HepG2 (cell line): Measurements from ENCODE around the gene GRM2. TPM values are rescaled to one million over a fixed set of nuclear protein-coding genes. Genes with fewer than 3 reads are reported as not detected.

Source experiments
- ATAC-seq: fragments of 200-7000 bp; cut with Tn5 transposase; 3 replicates; pipeline ENCODE4 v1.9.1; 2020; ENCODE audit warnings: mild to moderate bottlenecking, moderate library complexity
- BruUV-seq: library from RNA; stranded (reverse); fragments of 400-500 nt; replicated peaks from 2 replicates; lab custom pipeline; 2021; lab: Mats Ljungman, UMichigan
- CTCF ChIA-PET: fragments of 300-600 bp; formaldehyde crosslinking; extraction: SDS; loops from one replicate; lab custom pipeline; 2021; ENCODE audit warnings: low total read pairs, inconsistent platforms, low intra/inter-chr PET ratio; lab: Yijun Ruan, JAX
- POLR2A ChIA-PET: fragments of 350-600 bp; sonication (Branson Sonifier 250); formaldehyde crosslinking; loops from one replicate; lab custom pipeline; 2020; ENCODE audit warnings: antibody characterized with exemption, inconsistent platforms; lab: Yijun Ruan, JAX
- DNase-seq: peaks from one replicate; pipeline ENCODE4 v3.0.0-alpha.2; 2015; ENCODE audit warnings: low spot score
- FAIRE-seq: peaks from 3 replicates; lab custom pipeline; 2011; peaks lifted over from hg19 to GRCh38; lab: Jason Lieb, UNC
- H2AFZ ChIP-seq: one replicate; pipeline ENCODE4 v1.6.1; 2011; ENCODE audit warnings: low read length, inconsistent platforms
- H3K27ac ChIP-seq: fragments of 300-600 bp; 3 replicates; pipeline ENCODE4 v1.8.0; 2011; ENCODE audit warnings: mixed run types, mild to moderate bottlenecking, mixed read lengths, low read length, inconsistent platforms; ENCODE audit not compliant: insufficient read depth; ENCODE audit errors: extremely low read length
- H3K27me3 ChIP-seq, 2 experiments: fragments of 200-600 bp in 1 of 2; 2 replicates in 1 of 2; 3 replicates in 1 of 2; pipeline versions ENCODE4 v1.6.0 to v1.8.0; 2011; ENCODE audit warnings: low read length in 2 of 2, mild to moderate bottlenecking in 2 of 2, moderate library complexity in 2 of 2, inconsistent platforms in 1 of 2; ENCODE audit not compliant: insufficient read depth in 2 of 2, control insufficient read depth in 1 of 2
- H3K36me3 ChIP-seq, 2 experiments: fragments of 200-600 bp in 1 of 2; replicated peaks in 1 of 2; 2 replicates in 1 of 2; 3 replicates in 1 of 2; pipeline versions ENCODE4 v1.5.1 to v1.8.0; 2011; ENCODE audit warnings: low read length in 2 of 2, inconsistent platforms in 1 of 2; ENCODE audit not compliant: insufficient read depth in 2 of 2, control insufficient read depth in 1 of 2
- H3K4me1 ChIP-seq: 2 replicates; pipeline ENCODE4 v1.5.1; 2012; ENCODE audit warnings: low read length, inconsistent platforms; ENCODE audit not compliant: insufficient read depth
- H3K4me2 ChIP-seq: 2 replicates; pipeline ENCODE4 v1.6.0; 2011; ENCODE audit warnings: low read depth, low read length, inconsistent platforms
- H3K4me3 ChIP-seq, 3 experiments: fragments of 200-600 bp in 1 of 3; sonication (generic), shearing (Covaris generic) in 1 of 3; replicated peaks in 1 of 3; 2 replicates each; pipeline ENCODE4 v1.5.1; 2011 to 2016; ENCODE audit warnings: low read length in 3 of 3, inconsistent platforms in 2 of 3, low read depth in 2 of 3, mild to moderate bottlenecking in 2 of 3, control low read depth in 1 of 3, mixed read lengths in 1 of 3; ENCODE audit not compliant: insufficient read depth in 1 of 3
- H3K79me2 ChIP-seq: one replicate; pipeline ENCODE4 v1.6.1; 2011; ENCODE audit warnings: low read length, inconsistent platforms; ENCODE audit not compliant: insufficient read depth
- H3K9ac ChIP-seq: 2 replicates; pipeline ENCODE4 v1.6.0; 2011; ENCODE audit warnings: mild to moderate bottlenecking, low read depth, low read length, inconsistent platforms; ENCODE audit not compliant: insufficient read depth
- H3K9me3 ChIP-seq: 2 replicates; pipeline ENCODE4 v1.5.1; 2012; ENCODE audit warnings: mild to moderate bottlenecking, low read length
- H4K20me1 ChIP-seq: 2 replicates; pipeline ENCODE4 v1.6.0; 2011; ENCODE audit warnings: inconsistent platforms, mild to moderate bottlenecking, low read length, moderate library complexity; ENCODE audit not compliant: insufficient read depth
- FOXK1 ChIP-seq: sonication (generic); formaldehyde crosslinking; IDR thresholded peaks from 2 replicates; pipeline ENCODE4 v1.4.0; 2020; ENCODE audit warnings: low read depth, missing genetic modification reagents, borderline replicate concordance
- MAFK ChIP-seq, 2 experiments: IDR thresholded peaks in 1 of 2; conservative IDR thresholded peaks in 1 of 2; 2 replicates each; pipeline ENCODE4 v1.6.1; 2011; ENCODE audit warnings: improper control_type of control experiment in 2 of 2, low read length in 2 of 2
- SAP130 ChIP-seq: IDR thresholded peaks from 2 replicates; pipeline ENCODE4 v1.6.1; 2016; ENCODE audit warnings: low read depth
- SIN3A ChIP-seq: IDR thresholded peaks from 2 replicates; pipeline ENCODE4 v1.6.1; 2011; ENCODE audit warnings: low read depth, mild to moderate bottlenecking, control low read depth, low read length, borderline replicate concordance
- TEAD3 ChIP-seq: optimal IDR thresholded peaks from 2 replicates; pipeline ENCODE3; 2016; ENCODE audit warnings: borderline replicate concordance
- TERF1 ChIP-seq: sonication (generic); formaldehyde crosslinking; IDR thresholded peaks from 2 replicates; pipeline ENCODE4 v1.8.0; 2022; ENCODE audit warnings: mild to moderate bottlenecking, missing genetic modification reagents, moderate library complexity
- ZNF124 ChIP-seq: sonication (generic); formaldehyde crosslinking; IDR thresholded peaks from 2 replicates; pipeline ENCODE4 v1.4.0; 2020; ENCODE audit warnings: missing genetic modification reagents
- ZNF337 ChIP-seq: sonication (generic); formaldehyde crosslinking; IDR thresholded peaks from 2 replicates; pipeline ENCODE4 v1.5.1; 2020; ENCODE audit warnings: missing genetic modification reagents, low read depth, mild to moderate bottlenecking, borderline replicate concordance
- ZNF441 ChIP-seq: sonication (generic); formaldehyde crosslinking; IDR thresholded peaks from 2 replicates; pipeline ENCODE4 v1.7.0; 2021; ENCODE audit warnings: missing genetic modification reagents, borderline replicate concordance
- WGBS: methylation state at CpG from one replicate; pipeline ENCODE4 v1.1.6; 2017; ENCODE audit warnings: low lambda C conversion rate; 5-methylcytosine and 5-hydroxymethylcytosine counted together
- in situ Hi-C: cut with HindIII; loops from 2 replicates; pipeline ENCODE4 v1.10.0; 2017; ENCODE audit warnings: low pct_unique_long_range_greater_than_20kb; ENCODE audit not compliant: extremely low pct_ligation_motif_present
- intact Hi-C: fragments of 100-400 bp; cut with micrococcal nuclease; formaldehyde crosslinking; loops from one replicate; pipeline ENCODE4 v1.10.0; 2022; ENCODE audit not compliant: unreplicated experiment
- polyA plus RNA-seq, 8 experiments: library from polyadenylated mRNA; depleted of rRNA in 3 of 8; stranded (reverse) in 7 of 8; unstranded in 1 of 8; fragments of >200 nt; fragmentation: Illumina TruSeq in 4 of 8; extraction: Trizol in 4 of 8; gene quantifications; 2 replicates each; pipeline versions ENCODE4 v1.2.1 to v1.2.3, GENCODE V29; 2011 to 2016; ENCODE audit warnings: low read depth in 4 of 8, missing spikeins in 1 of 8, mixed read lengths in 1 of 8; ENCODE audit not compliant: insufficient read depth in 1 of 8
- total RNA-seq, 5 experiments: library from RNA; depleted of rRNA; stranded (reverse); fragments of >200 nt; fragmentation: Illumina TruSeq; extraction: Trizol; gene quantifications; 2 replicates each; pipeline ENCODE4 v1.2.3, GENCODE V29; 2016; ENCODE audit warnings: low read depth in 1 of 5

Gene GRM2
- total and polyA plus RNA-seq, 2 of the 13 experiments (the other 11 are each of a cell fraction or from before 2014, with no cell fraction given): 0.04 to 0.07 TPM

- TF ChIP-seq TERF1 (CRISPR knock-in tag) (no peak), MAFK (conservative IDR thresholded peaks at IDR 0.05 in 1 of 2, IDR thresholded peaks at IDR 0.05 in 1 of 2; ENCODE audit: low read length in 2 of 2) (no peak)
Measured at GRCh38 chr3:51716805-51717204, 9.9 kb downstream of the GRM2 start (continued).

GRCh38 chr3:51717446-51717845 is 10.6 kb downstream of the GRM2 start:
- H4K20me1 ChIP-seq: no peaks in the 10 kb centered on the region
- no peak for FAIRE-seq
- TF ChIP-seq ZNF124 (CRISPR knock-in tag) (no peak), ZNF441 (CRISPR knock-in tag) (no peak), SAP130 (CRISPR knock-in tag) (no peak)
- TF ChIP-seq, all 625 proteins: peak for 0
- Histone ChIP-seq H3K4me2 (no peak overlapping the region), H3K36me3 (no peaks in the 10 kb centered on the region), H3K27ac (no peak overlapping the region), H3K4me1 (peaks cover 23% of the 10 kb centered on the region), H3K9me3 (no peaks in the 10 kb centered on the region), H2AFZ (no peak overlapping the region), H3K79me2 (no peaks in the 10 kb centered on the region), H3K4me3 (no peak overlapping the region), H3K9ac (no peak overlapping the region), H3K27me3 (0 out of 5 replicates have a peak, but pooled peaks cover 0 to 2% of the 10 kb centered on the region in 2 experiments)
- BruUV-seq: no TSS peak
- intact Hi-C loops: no loop called here
- 57% methylated on average over 1 of the region's 10 CpGs for WGBS
- ChIA-PET POLR2A (no interaction called here), CTCF (no interaction called here)
- DNase-seq (no peak), ATAC-seq (no peak)
- in situ Hi-C loops: no loop called here

- ATAC-seq (no peak), DNase-seq (no peak), FAIRE-seq (no peak)
- 0 out of 5 replicates have a peak, but pooled peaks cover 0 to 2% of the 10 kb centered on the region in 2 experiments for H3K27me3 ChIP-seq
- intact Hi-C loops: no loop called here
- H3K9me3 ChIP-seq: no peaks in the 10 kb centered on the region
- no peaks in the 10 kb centered on the region for H3K36me3 ChIP-seq
- no peak overlapping the region for H3K27ac ChIP-seq
- H4K20me1 ChIP-seq: no peaks in the 10 kb centered on the region
- H3K4me3 ChIP-seq: no peak overlapping the region
- peaks cover 18% of the 10 kb centered on the region for H3K4me1 ChIP-seq
- BruUV-seq: no TSS peak
- ChIA-PET CTCF (no interaction called here), POLR2A (no interaction called here)
- 0% methylated on average over 1 of the region's 7 CpGs for WGBS
- no peak overlapping the region for H2AFZ ChIP-seq
- H3K4me2 ChIP-seq: no peak overlapping the region
- no peaks in the 10 kb centered on the region for H3K79me2 ChIP-seq
- no peak overlapping the region for H3K9ac ChIP-seq
- in situ Hi-C loops: no loop called here
- TF ChIP-seq ZNF337 (no peak), TEAD3 (CRISPR knock-in tag) (no peak), SIN3A (no peak), FOXK1 (CRISPR knock-in tag) (no peak)
Measured at GRCh38 chr3:51717947-51718346, 11.1 kb downstream of the GRM2 start.
